ENCODE measurements around the gene ARHGEF28. TPM values are rescaled to one million over a fixed set of nuclear protein-coding genes. Genes with fewer than 3 reads are reported as not detected.

Gene ARHGEF28
- polyA plus RNA-seq, 1 donor from 2014 or later = not detected

DNA sequence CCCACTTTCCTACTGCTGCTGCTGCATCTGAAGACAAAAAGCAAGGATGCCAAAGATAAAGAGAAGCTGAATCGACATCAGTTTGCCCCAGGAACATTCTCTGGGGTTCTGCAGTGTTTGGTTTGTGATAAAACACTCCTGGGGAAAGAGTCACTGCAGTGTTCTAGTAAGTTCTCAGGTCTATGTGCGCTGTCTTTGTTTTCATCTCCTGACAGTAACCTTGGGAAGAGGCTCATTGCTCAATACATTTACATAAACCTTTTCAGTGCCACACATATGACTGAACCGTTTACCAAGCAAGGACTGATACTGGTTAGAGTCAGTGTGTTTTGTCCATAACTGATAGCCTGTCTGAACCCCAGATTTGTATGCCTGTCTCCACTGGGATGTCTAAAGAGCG is 232.1 kb downstream of the ARHGEF28 start:
- no peak overlapping the region for H3K9ac ChIP-seq (ENCODE audit: low read length)
- no peak overlapping the region for H3K4me2 ChIP-seq (ENCODE audit: low read length)
- no peaks in the 10 kb centered on the region for H4K20me1 ChIP-seq (ENCODE audit: insufficient read depth)
- no peaks in the 10 kb centered on the region for H3F3A ChIP-seq (ENCODE audit: insufficient read depth, low read length, poor library complexity, severe bottlenecking)
- H3K27me3 ChIP-seq (ENCODE audit: insufficient read depth, low read depth, low read length) = no peaks in the 10 kb centered on the region
- H3K9me3 ChIP-seq (ENCODE audit: low read length) = no peaks in the 10 kb centered on the region
- no peaks in the 10 kb centered on the region for H3K9me2 ChIP-seq (ENCODE audit: insufficient read depth, low read length)
- H3K79me2 ChIP-seq (replicated peaks; ENCODE audit: insufficient read depth, low read length) = no peaks in the 10 kb centered on the region
- TF ChIP-seq EZH2 (IDR thresholded peaks at IDR 0.05; ENCODE audit: borderline replicate concordance, insufficient read depth, low read length, poor library complexity, severe bottlenecking) (no peak), POLR2AphosphoS5 (IDR thresholded peaks at IDR 0.05) (no peak), TAF1 (IDR thresholded peaks at IDR 0.05; ENCODE audit: low read depth) (no peak), SMC3 (conservative IDR thresholded peaks at IDR 0.05; ENCODE audit: poor library complexity) (no peak), EP300 (conservative IDR thresholded peaks at IDR 0.05; ENCODE audit: poor library complexity, severe bottlenecking) (no peak)
- TF ChIP-seq, protein P1, sequence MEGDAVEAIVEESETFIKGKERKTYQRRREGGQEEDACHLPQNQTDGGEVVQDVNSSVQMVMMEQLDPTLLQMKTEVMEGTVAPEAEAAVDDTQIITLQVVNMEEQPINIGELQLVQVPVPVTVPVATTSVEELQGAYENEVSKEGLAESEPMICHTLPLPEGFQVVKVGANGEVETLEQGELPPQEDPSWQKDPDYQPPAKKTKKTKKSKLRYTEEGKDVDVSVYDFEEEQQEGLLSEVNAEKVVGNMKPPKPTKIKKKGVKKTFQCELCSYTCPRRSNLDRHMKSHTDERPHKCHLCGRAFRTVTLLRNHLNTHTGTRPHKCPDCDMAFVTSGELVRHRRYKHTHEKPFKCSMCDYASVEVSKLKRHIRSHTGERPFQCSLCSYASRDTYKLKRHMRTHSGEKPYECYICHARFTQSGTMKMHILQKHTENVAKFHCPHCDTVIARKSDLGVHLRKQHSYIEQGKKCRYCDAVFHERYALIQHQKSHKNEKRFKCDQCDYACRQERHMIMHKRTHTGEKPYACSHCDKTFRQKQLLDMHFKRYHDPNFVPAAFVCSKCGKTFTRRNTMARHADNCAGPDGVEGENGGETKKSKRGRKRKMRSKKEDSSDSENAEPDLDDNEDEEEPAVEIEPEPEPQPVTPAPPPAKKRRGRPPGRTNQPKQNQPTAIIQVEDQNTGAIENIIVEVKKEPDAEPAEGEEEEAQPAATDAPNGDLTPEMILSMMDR (IDR thresholded peaks at IDR 0.05; ENCODE audit: poor library complexity, severe bottlenecking) = no peak
- H3K36me3 ChIP-seq (ENCODE audit: insufficient read depth, low read length) = no peaks in the 10 kb centered on the region
- H3K27ac ChIP-seq (ENCODE audit: low read length) = no peak overlapping the region
- no peak overlapping the region for H3K4me3 ChIP-seq (ENCODE audit: low read length)
- no peak overlapping the region for H2AFZ ChIP-seq (ENCODE audit: low read depth, low read length)

DNA sequence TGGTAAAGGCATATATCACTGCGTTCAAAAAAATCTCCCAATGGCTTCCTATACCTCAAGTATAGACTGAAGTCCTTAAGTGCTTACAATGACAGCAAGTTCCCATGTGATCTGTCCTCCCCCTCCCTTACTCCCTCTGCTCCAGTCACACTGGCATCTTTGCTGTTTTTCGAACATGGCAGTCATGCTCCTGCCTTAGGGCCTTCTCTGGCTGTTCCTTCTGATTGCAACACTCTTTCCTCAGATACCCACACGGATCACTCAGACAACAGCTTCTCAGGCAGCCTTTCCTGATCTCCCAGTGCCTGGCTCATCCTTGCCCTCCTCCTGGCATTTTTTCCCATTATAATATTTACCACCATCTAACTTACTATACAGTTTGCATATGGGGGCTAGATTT is 232.8 kb downstream of the ARHGEF28 start:
- Histone ChIP-seq H3K4me3 (ENCODE audit: low read length) (no peak overlapping the region), H3K9me2 (ENCODE audit: insufficient read depth, low read length) (no peaks in the 10 kb centered on the region), H3K4me2 (ENCODE audit: low read length) (no peak overlapping the region), H3K27ac (ENCODE audit: low read length) (no peak overlapping the region), H3K79me2 (replicated peaks; ENCODE audit: insufficient read depth, low read length) (no peaks in the 10 kb centered on the region), H3K9ac (ENCODE audit: low read length) (no peak overlapping the region), H3K9me3 (ENCODE audit: low read length) (no peaks in the 10 kb centered on the region), H3F3A (ENCODE audit: insufficient read depth, low read length, poor library complexity, severe bottlenecking) (no peaks in the 10 kb centered on the region), H3K27me3 (ENCODE audit: insufficient read depth, low read depth, low read length) (no peaks in the 10 kb centered on the region), H3K36me3 (ENCODE audit: insufficient read depth, low read length) (no peaks in the 10 kb centered on the region), H2AFZ (ENCODE audit: low read depth, low read length) (no peak overlapping the region), H4K20me1 (ENCODE audit: insufficient read depth) (no peaks in the 10 kb centered on the region)
- TF ChIP-seq EP300 (conservative IDR thresholded peaks at IDR 0.05; ENCODE audit: poor library complexity, severe bottlenecking) = no peak
- TF ChIP-seq SMC3 (conservative IDR thresholded peaks at IDR 0.05; ENCODE audit: poor library complexity) = no peak
- no peak for TF ChIP-seq TAF1 (IDR thresholded peaks at IDR 0.05; ENCODE audit: low read depth)
- no peak for TF ChIP-seq EZH2 (IDR thresholded peaks at IDR 0.05; ENCODE audit: borderline replicate concordance, insufficient read depth, low read length, poor library complexity, severe bottlenecking)
- TF ChIP-seq, protein P1 (IDR thresholded peaks at IDR 0.05; ENCODE audit: poor library complexity, severe bottlenecking) = no peak
- TF ChIP-seq MXI1 (conservative IDR thresholded peaks at IDR 0.05; ENCODE audit: poor library complexity, severe bottlenecking) = no peak

DNA sequence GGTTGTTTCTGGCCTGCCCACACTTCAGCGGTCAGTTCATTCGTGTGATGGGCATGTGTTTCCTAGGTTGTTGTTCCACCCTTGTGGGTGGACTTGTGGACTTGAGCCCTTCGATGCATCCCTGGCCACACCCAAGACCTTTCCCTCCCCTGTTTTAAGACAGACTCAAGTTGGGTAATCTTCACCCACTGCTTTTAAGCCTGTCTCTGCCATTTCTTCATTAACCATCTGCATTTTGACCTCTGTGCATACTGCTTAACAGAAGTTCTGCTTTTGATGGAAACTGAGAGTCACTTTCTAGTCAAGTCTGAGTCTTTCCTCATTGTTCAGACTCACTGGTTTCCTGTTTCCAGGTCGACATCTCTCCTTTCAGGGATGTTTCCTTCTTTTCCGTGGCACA is 233.7 kb downstream of the ARHGEF28 start:
- no peaks in the 10 kb centered on the region for H4K20me1 ChIP-seq (ENCODE audit: insufficient read depth)
- no peak for TF ChIP-seq MXI1 (conservative IDR thresholded peaks at IDR 0.05; ENCODE audit: poor library complexity, severe bottlenecking)
- TF ChIP-seq, protein P1 (IDR thresholded peaks at IDR 0.05; ENCODE audit: poor library complexity, severe bottlenecking) = no peak
- TF ChIP-seq SMC3 (conservative IDR thresholded peaks at IDR 0.05; ENCODE audit: poor library complexity) = no peak
- TF ChIP-seq, protein P2, sequence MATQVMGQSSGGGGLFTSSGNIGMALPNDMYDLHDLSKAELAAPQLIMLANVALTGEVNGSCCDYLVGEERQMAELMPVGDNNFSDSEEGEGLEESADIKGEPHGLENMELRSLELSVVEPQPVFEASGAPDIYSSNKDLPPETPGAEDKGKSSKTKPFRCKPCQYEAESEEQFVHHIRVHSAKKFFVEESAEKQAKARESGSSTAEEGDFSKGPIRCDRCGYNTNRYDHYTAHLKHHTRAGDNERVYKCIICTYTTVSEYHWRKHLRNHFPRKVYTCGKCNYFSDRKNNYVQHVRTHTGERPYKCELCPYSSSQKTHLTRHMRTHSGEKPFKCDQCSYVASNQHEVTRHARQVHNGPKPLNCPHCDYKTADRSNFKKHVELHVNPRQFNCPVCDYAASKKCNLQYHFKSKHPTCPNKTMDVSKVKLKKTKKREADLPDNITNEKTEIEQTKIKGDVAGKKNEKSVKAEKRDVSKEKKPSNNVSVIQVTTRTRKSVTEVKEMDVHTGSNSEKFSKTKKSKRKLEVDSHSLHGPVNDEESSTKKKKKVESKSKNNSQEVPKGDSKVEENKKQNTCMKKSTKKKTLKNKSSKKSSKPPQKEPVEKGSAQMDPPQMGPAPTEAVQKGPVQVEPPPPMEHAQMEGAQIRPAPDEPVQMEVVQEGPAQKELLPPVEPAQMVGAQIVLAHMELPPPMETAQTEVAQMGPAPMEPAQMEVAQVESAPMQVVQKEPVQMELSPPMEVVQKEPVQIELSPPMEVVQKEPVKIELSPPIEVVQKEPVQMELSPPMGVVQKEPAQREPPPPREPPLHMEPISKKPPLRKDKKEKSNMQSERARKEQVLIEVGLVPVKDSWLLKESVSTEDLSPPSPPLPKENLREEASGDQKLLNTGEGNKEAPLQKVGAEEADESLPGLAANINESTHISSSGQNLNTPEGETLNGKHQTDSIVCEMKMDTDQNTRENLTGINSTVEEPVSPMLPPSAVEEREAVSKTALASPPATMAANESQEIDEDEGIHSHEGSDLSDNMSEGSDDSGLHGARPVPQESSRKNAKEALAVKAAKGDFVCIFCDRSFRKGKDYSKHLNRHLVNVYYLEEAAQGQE (IDR thresholded peaks at IDR 0.05; ENCODE audit: borderline replicate concordance) = no peak
- TF ChIP-seq EZH2 (IDR thresholded peaks at IDR 0.05; ENCODE audit: borderline replicate concordance, insufficient read depth, low read length, poor library complexity, severe bottlenecking) = no peak
- no peak for TF ChIP-seq POLR2AphosphoS5 (IDR thresholded peaks at IDR 0.05)
- TF ChIP-seq TAF1 (IDR thresholded peaks at IDR 0.05; ENCODE audit: low read depth) = no peak
- TF ChIP-seq RAD21 (conservative IDR thresholded peaks at IDR 0.05) = no peak
- no peak for TF ChIP-seq EP300 (conservative IDR thresholded peaks at IDR 0.05; ENCODE audit: poor library complexity, severe bottlenecking)
- no peaks in the 10 kb centered on the region for H3K79me2 ChIP-seq (replicated peaks; ENCODE audit: insufficient read depth, low read length)

More for the DNA sequence above, 233.7 kb downstream of the ARHGEF28 start:
- H3K36me3 ChIP-seq (ENCODE audit: insufficient read depth, low read length) = no peaks in the 10 kb centered on the region
- H3K9me3 ChIP-seq (ENCODE audit: low read length) = no peaks in the 10 kb centered on the region
- no peak overlapping the region for H3K4me2 ChIP-seq (ENCODE audit: low read length)
- no peak overlapping the region for H3K4me3 ChIP-seq (ENCODE audit: low read length)
- H3K27me3 ChIP-seq (ENCODE audit: insufficient read depth, low read depth, low read length) = no peaks in the 10 kb centered on the region
- no peak overlapping the region for H2AFZ ChIP-seq (ENCODE audit: low read depth, low read length)
- H3F3A ChIP-seq (ENCODE audit: insufficient read depth, low read length, poor library complexity, severe bottlenecking) = no peaks in the 10 kb centered on the region
- no peak overlapping the region for H3K27ac ChIP-seq (ENCODE audit: low read length)
- no peak overlapping the region for H3K9ac ChIP-seq (ENCODE audit: low read length)
- no peaks in the 10 kb centered on the region for H3K9me2 ChIP-seq (ENCODE audit: insufficient read depth, low read length)

Data from neural cell (in vitro differentiated cells).